ENCODE measurements around the gene ARID4B.

- TF ChIP-seq POLR2AphosphoS5 (IDR thresholded peaks at IDR 0.05; ENCODE audit: insufficient read depth, low read depth, low read length), result no peak
- TF ChIP-seq CTCF (IDR thresholded peaks at IDR 0.05; ENCODE audit: extremely low read depth in 1 of 2, insufficient read depth in 1 of 2, low read depth in 1 of 2, low read length in 2 of 2), result no peak
- no peak for TF ChIP-seq EZH2 (IDR thresholded peaks at IDR 0.05; ENCODE audit: borderline replicate concordance, low read depth, low read length, severe bottlenecking)
- no peak for TF ChIP-seq POLR2A (IDR thresholded peaks at IDR 0.05; ENCODE audit: low read depth, low read length)
- no peak for TF ChIP-seq FOS (IDR thresholded peaks at IDR 0.05; ENCODE audit: borderline replicate concordance, insufficient read depth, low read length)
- no peak for TF ChIP-seq MAX (IDR thresholded peaks at IDR 0.05; ENCODE audit: insufficient read depth, insufficient read length)
- TF ChIP-seq JUN (IDR thresholded peaks at IDR 0.05; ENCODE audit: borderline replicate concordance, insufficient read depth, insufficient read length, low read depth), result no peak
- no peak for TF ChIP-seq MYC (IDR thresholded peaks at IDR 0.05; ENCODE audit: low read depth, low read length)
Observed at GRCh38 chr1:235278915-235279292, 49.1 kb downstream of the ARID4B start.
